SU-DHL-6 (cell line): ENCODE results near the gene PODXL2.

Source experiments
- EZH2phosphoT487 ChIP-seq: fragments of 200-600 bp; sonication (generic), shearing (Covaris generic); conservative IDR thresholded peaks from 2 replicates; pipeline ENCODE4 v1.6.1; 2018; ENCODE audit warnings: mild to moderate bottlenecking, antibody characterized with exemption, low read length, moderate library complexity, mixed read lengths
- TF ChIP-seq, protein P1 (sequence below): fragments of 200-600 bp; sonication (generic); IDR thresholded peaks from one replicate; pipeline ENCODE4 v1.5.1; 2017; ENCODE audit warnings: antibody characterized with exemption, mild to moderate bottlenecking, low read length, moderate library complexity; ENCODE audit not compliant: insufficient read depth, poor library complexity, severe bottlenecking

DNA sequence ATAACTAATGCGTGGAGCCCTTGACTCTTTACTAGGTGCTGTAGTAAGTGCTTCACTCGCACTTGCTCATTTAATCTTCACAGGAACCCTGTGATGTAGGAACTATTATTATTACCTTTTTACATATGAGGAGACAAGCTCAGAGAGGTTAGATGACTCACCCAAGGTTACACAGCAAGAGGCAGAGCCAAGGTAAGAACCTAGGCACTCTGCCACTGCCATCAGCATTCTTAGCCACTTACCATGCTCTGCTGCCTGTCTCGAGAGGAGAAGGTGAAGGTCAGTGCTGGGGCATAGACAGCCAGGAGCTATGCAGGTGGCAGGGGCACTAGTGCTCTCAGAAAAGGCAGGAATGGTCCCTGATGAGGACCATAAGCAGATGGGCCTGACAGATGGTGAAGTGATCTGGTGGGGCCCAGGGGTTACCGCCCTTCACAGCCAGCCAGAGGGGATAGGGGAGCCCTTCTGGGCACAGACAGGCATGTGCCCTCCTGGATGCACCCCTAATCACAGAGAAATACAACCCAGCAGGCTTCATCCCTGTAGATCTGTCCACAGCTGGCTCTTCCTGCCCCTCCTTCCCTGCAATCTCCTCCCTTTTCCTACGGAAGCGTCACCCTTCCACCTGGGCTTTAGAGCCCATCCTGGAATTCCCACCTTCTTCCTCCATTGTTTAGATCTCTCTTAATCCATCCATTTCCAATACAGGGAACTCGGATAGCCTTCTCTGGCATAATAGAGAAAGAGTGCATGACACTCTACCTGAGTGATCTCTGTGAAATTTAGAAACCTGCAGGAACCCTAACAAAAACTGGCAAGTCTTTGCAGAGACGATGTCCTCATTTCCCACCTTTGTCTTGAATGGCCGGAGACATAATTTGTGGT lies 70.7 kb downstream of the PODXL2 start:
- TF ChIP-seq, protein P1, sequence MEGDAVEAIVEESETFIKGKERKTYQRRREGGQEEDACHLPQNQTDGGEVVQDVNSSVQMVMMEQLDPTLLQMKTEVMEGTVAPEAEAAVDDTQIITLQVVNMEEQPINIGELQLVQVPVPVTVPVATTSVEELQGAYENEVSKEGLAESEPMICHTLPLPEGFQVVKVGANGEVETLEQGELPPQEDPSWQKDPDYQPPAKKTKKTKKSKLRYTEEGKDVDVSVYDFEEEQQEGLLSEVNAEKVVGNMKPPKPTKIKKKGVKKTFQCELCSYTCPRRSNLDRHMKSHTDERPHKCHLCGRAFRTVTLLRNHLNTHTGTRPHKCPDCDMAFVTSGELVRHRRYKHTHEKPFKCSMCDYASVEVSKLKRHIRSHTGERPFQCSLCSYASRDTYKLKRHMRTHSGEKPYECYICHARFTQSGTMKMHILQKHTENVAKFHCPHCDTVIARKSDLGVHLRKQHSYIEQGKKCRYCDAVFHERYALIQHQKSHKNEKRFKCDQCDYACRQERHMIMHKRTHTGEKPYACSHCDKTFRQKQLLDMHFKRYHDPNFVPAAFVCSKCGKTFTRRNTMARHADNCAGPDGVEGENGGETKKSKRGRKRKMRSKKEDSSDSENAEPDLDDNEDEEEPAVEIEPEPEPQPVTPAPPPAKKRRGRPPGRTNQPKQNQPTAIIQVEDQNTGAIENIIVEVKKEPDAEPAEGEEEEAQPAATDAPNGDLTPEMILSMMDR = no peak
- TF ChIP-seq EZH2phosphoT487 = no peak
